HG03139 (cell line): ENCODE data around the gene CMTM4.
"Not testable (repeated sequence)": the region's sequence is repeated elsewhere in the genome, so short reads cannot be mapped to it uniquely, and the experiment has no call there.

Experiments
- ATAC-seq: cut with Tn5 transposase; IDR thresholded peaks from one replicate; pipeline ENCODE4 v1.9.1; 2021; ENCODE audit not compliant: unreplicated experiment

The CMTM4 gene

DNA sequence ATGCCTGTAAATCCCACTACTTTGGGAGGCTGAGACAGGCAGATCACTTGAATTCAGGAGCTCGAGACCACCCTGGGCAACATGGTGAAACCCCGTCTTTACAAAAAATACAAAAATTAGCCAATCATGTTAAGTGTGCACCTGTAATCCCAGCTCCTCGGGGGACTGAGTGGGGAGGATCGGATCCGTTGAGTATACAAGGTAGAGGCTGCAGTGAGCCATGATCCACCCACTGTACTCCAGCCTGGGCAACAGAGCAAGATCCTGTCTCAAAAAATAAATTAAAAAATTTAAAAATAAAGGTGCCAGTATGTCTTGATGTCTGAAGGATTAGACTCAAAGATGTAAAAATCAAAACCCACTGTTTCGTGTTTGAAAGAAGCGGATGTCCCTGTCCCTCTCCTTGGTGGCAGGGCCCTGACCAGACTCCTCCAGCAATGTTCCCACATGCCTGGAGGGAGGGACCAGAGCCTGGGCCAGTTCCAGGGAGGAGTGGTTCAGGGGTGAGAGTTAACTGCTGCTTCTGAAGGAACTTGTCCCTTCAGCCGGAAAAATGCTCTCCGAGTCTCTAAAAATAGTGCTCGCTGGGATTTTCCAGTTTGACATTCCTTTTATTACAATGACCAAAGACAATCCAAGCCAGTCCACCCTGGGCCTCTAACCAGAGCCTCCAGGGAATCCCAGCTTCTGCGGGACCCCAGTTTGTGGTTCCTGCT, 9.4 kb upstream of the CMTM4 start:
- ATAC-seq = no peak

DNA sequence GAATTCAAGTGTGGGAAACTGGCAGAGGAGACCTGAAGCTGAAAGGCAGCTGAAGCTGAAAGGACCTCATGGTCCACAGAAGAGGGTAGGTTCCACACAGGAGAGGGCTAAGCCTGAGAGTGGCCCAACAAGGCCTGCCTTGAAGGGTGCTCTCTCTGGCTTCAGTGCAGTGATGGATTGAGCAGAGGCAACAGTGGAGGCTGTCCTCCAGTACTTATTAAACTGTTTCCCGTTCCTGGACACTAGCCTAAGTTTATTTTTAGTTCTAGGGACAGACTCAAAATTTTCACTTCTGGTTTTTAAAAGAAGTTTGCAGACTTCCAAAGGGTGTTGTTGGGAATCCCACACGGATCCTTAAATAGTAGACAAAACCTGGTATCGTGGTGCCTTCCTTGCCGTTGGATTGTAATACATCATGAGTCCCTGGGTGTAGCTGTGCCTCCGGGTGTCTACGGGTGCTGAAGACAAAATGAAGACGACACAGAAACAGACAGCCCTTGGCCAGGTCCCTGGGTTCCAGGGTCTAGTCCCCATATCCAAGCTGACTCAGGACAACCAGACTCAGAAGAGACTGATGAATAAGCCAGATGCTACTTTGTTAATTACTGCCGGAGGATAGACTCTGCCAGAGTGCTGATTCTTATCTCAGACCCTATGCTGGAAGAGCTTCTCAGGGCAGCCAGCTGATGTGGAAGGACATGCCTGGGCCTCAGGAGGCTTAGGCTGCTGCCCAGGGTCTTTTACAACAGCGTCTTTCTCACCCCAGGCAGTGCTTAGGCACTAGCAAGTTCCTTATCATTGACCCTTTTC, 7.1 kb upstream of the CMTM4 start:
- no peak for ATAC-seq

DNA sequence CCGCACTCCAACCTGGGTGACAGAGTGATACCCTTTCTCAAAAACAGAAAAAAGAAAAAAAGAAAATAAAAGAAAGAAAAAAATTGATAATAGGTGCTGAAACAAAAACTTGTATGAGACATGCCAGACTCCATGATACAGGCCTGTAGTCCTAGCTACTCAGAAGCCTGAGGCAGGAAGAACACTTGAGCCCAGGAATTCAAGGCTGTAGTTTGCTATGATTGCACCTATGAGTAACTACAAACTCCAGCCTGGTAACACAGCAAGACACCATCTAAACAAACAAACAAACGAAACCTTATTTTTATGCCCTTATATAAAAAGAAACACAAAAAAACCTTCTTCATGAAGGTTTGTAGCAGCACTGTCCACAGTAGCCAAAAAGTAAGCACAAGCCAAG, 5.0 kb upstream of the CMTM4 start:
- no peak for ATAC-seq

DNA sequence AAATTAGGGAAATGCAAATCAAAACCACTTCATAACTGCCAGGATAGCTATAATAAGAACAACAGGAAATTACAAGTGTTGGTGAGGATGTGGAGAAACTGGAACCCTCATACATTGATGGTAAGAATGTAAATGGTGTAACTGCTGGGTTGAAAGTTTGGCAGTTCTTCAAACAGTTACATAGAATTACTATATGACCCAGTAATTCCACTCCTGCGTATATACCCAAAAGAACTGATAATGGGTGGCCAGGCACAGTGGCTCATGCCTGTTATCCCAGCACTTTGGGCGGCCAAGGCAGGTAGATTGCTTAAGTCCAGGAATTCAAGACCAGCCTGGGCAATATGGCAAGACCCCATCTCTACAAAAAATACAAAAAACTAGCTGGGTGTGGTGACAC, 4.5 kb upstream of the CMTM4 start:
- no peak for ATAC-seq

DNA sequence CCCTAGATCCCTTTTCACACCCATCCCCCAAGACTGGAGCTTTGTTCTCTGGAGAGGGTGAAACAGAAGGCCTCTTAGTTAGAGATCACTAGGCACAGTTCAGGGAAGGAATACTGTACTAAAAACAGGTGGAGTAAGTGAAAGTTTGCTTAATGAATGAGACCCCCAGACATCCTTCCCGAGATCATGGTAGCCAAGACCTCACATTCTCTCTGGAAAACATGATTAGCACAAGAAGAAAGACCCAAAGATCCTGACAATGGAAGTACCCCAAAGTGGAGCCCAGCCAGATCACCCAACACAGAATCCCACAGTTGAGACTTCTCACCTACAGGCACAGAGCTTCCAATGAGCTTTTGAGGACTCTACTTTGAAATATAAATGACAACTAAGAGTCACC, 3.4 kb upstream of the CMTM4 start:
- no peak for ATAC-seq

DNA sequence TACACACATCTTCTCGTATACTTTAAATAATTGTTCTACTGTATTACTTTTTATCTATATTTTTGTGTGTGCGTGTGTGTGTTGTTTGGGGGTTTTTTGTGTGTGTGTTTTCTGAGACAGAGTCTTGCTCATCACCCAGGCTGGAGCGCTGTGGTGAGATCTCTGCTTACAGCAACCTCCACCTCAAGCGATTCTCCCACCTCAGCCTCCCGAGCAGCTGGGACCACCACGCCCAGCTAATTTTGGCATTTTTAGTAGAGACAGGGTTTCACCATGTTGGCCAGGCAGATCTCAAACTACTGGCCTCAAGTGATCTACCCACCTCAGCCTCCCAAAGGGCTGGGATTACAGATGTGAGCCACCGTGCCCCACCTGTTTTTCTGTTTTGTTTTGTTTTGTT, 1.5 kb upstream of the CMTM4 start:
- ATAC-seq = no peak

DNA sequence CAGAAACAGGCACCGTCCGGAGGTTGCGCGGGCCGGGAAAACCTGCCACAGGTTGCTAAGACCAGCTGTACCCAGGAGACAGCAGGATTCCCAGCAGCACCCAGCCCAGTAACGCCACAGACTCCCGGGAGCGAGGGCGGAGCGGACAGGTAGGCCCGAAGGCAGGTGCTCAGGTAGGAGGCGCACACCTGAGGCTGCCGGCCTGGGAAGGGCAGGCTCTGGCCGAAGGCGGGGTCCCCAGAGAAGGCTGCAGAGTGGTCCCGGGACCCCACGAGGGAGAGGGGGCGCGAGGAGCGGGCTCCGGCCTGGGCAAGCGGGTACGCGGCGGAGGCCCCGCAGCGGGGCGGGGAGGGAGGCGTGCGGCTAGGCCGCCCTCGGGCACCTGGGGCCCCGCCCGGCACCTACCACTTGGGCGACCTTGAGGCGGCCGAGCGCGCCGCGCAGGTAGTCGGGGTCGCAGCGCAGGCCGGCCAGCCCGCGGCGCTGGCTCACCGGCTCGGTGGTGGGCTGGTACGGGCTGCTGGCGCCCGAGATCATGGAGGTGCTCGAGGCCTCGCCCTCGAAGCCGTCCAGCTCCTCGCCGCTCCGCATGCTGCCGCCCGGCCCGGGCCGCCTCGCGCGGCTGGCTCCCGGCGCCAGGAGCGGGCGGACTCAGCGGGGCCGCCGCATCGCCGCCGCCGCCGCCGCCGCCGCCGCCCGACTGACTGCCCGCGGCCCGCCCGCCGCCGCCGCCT, 441 bp downstream of the CMTM4 start:
- ATAC-seq = peak; percentile 28

DNA sequence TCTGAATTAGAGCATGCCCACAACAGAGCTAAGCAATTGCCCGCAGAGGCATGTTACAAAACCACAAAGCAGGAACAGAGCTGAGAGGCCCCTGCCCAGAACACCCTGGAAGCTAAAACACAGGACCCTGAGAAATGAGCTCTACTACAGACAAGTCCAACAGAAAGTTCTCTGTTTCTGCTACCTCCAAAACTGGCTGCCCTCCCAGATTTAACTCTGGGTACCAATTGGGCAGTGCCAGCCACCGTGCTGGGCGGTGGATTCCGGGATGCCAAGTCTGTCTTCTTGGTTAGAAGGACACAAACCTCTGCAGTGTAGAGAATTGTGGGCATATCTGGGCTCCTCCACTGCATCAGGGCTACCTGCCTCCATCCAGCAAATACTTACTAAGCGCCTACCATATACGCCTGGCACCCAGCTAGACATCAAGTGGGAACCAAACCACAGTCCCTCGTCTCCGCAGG, 1.0 kb downstream of the CMTM4 start:
- no peak for ATAC-seq

DNA sequence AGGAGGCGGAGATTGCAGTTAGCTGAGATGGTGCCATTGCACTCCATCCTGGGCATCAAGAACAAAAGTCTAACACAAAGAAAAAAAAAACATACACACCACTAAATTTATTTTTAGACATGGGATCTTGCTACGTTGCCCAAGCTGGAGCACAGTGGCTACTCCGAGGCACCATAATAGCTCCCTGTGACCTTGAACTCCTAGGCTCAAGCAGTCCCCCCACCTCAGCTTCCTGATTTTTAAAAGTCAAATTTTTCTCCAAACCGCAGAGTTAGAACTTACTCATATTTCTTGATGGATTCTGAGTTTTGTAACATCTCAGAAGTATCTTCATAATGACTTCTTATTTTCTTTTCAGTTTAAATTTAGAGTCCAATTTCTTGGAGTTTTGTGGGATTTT, 3.4 kb downstream of the CMTM4 start:
- no peak for ATAC-seq

DNA sequence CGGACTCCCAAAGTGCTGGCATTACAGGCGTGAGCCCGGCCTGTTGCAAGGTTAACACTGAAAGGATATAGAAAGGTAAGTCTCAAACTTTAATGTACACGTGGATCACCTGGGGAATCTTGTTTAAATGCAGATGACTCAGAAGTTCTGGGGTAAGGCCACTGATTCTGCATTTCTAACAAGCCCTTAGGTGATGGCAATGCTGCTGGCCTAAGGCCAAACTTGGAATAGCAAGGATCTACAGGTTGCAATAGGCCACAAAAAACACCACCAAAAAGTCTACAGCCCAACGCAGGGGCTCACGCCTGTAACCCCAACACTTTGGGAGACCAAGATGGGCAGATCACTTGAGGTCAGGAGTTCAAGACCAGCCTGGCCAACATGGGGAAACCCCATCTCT, 4.2 kb downstream of the CMTM4 start:
- no peak for ATAC-seq

DNA sequence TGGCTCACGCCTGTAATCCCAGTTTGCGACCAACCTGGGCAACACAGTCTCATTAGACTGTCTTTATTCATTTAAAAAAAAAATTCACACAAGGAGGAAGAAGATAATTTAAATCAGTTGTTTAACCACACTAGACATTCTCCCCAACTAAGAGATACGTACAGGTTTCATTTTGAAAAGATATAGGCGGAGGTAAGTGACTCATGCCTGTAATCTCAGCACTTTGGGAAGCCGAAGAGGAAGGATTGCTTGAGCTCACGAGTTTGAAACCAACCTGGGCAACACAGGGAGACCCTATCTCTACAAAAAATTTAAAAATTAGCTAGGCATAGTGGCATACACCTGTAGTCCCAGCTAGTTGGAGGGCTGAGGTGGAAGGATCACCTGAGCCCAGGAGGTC, 5.3 kb downstream of the CMTM4 start:
- ATAC-seq = no peak

DNA sequence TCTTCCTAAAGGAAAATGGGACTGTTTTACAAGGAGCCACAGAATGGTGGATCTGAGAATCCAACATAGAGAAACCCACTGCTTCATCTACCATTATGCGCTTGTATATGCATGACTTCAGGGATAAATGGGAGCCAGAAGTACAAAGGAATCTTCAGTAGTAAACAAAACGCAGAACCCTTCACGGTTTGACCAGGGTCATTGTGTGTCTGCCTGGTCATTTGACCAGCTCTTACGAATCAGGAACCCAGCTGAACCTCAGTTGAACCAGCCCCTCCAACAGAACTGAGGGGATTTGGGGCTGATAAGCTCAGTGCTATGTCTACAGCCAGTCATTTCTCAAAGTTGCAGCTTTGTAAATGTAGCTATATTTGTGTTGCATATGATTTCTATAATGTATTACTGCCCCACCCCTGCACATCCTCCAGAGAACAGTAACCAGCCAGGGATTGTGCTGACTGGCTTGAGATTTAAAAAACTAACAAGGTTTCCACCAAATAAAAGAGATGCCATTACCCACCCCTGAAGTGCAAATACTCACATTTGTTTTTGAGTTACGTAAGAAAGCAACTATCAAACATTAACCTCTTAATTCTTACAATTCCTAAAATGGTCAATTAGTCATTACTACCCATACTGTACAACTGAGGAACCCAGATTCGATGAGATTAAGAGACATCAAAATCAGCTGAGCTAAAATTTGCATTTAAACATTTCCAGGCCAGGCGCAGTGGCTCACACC, 6.3 kb downstream of the CMTM4 start:
- ATAC-seq = no peak

DNA sequence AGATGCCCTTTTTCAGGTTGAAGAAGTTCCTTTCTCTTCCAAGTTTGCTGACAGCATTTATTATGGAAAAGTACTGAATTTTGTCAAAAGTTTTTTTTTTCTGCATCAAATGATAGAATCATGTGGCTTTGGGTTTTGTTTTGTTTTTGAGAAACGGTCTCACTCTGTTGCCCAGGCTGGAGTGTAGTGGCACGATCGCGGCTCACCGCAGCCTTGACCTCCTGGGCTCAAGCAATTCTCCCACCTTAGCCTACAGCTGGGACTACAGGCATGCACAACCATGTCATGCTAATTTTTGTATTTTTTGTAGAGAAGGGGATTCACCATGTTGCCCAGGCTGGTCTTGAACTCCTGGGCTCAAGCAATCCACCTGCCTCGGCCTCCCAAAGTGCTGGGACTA, 7.3 kb downstream of the CMTM4 start:
- ATAC-seq = no peak

DNA sequence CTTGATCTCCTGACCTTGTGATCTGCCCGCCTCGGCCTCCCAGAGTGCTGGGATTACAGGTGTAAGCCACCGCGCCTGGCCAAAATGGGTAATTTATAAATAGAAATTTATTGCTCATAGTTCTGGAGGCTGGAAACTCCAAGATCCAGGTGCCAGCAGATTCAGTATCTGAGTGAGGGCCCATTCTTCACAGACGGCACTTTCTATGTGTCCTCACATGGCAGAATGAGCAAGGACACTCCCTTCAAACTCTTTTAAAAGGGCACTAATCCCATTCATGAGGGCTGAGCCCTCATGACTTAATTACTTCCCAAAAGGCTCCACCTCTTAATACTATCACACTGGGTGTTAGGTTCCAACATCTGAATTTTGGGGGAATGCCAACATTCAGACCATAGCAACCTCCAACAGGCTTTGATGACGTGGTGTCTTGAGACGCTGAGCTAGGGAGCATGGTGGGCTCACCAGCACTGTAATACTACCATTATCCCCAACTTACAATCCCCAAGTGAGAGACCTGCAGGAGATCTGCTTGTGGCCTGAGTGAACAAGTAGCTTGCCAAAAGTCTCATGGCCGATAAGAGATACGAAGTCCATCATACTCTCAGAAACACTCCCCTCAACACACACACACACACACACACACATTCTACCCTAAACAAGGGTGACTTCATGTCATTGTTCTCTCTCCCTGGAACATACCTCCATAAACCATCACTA, 8.5 kb downstream of the CMTM4 start:
- ATAC-seq = no peak

DNA sequence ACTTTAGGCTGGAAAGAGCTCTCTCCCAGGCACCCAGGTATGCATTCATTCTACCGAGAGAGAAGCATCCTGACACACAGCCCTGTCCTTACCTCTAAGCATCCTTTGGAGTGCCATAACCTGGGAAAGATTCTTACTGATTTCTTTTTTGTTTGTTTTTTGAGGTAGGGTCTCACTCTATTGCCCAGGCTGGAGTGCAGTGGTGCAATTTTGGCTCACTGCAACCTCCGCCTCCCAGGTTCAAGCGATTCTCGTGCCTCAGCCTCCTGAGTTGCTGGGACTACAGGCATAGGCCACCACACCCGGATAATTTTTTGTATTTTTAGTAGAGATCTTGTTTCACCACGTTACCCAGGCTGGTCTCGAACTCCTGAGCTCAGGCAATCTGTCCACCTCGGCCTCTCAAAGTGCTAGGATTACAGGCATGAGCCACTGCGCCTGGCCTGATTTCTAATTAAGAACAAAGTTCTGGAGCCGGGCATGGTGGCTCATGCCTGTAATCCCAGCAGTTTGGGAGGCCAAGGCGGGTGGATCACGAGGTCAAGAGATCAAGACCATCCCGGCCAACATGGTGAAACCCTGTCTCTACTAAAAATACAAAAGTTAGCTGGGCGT, 10.9 kb downstream of the CMTM4 start:
- ATAC-seq = not testable (repeated sequence)

DNA sequence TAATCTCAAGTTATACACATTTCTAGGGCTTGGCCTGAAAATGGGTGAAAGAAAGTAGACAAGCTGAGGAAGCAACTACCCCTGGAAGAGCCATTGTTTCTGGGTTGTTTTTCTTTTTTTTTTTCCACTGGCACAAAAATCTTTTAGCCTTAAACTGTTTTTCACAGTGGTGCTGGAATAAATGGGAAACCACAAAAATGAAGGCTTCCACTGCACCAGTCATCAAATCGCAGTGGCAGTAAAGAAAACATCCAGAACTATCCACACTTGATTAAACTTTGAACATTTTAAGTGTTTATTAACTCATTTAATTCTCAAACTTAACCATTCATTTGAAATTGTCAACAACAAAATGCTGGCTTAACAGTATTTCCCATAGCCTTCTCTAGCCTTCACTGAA, 14.3 kb downstream of the CMTM4 start:
- no peak for ATAC-seq

DNA sequence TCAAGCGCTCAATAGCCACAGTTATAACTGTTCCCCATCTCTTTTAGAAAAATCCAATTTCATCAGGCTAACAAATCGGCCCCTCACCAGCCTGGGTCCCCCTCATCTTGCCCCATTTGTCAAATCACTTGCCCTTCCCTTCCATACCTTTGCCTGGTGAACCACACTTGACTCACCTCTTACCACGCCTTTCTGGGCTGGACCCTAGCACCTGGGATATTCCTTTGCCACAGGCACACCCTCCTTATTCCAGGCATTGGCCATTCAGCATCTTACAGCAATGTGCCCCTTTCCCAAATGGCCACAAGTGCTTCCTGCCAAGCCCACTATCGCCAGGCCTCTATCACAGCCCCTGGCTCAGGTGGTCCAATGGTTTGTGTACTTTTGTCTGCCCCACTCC, 14.9 kb downstream of the CMTM4 start:
- ATAC-seq = no peak

DNA sequence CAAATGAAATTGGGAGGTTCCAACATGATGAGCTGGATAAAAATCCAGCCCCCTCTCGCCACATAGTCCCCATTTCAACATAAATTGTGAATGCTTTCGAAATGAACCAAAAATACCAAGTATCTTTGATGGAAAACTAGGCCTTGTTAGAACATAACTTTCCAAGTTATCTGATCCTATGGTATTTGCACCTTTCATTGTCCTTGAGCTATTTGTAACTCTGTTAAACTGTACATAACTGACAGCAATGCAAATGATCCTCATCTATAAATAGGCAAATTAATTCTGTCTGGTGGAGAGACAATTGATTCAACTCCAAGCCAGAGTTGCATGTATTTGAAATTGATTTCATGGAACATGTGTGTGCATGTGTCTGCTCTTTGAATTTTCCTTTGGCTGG, 18.2 kb downstream of the CMTM4 start:
- ATAC-seq = no peak

DNA sequence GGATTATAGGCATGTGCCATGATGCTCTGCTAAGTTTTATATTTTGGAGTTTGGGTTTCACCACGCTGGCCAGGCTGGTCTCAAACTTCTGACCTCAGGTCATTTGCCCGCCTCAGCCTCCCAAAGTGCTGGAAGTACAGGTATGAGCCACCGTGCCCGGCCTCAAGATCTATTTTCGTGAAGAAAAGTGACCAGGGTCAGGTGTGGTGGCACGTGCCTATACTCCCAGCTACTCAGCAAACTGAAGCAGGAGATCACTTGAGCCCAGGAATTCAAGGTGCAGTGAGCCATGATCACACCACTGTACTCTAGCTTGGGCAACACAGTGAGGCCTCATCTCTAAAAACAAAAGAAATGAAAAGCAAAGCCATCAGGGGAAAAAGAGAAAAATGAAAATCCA, 18.7 kb downstream of the CMTM4 start:
- no peak for ATAC-seq

DNA sequence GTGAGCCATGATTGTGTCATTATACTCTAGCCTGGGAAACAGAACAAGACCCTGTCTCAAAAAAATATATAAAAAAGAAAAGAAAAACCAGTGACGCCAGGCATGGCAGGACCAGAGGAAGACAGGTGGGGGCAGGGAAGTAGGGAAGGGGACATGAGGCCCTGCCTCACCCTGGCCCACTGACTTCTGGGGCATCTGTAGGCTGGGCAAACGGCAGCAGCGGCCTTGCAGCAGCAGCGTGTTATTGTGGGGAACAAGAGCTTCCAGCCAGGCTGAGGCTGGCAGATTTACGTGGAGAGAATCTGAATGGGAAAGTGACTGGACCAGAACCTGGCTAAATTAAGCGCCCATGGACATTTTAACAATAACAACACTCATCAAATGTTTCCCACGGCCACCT, 19.4 kb downstream of the CMTM4 start:
- no peak for ATAC-seq
